HepG2 (cell line): ENCODE results near the gene USP5. TPM values are rescaled to one million over a fixed set of nuclear protein-coding genes. Genes with fewer than 3 reads are reported as not detected.

Source experiments
- ARID2 ChIP-seq: sonication (generic); formaldehyde crosslinking; IDR thresholded peaks from 2 replicates; pipeline ENCODE4 v1.8.1; 2022; ENCODE audit warnings: mild to moderate bottlenecking, missing genetic modification reagents, borderline replicate concordance
- CAMTA2 ChIP-seq: sonication (generic); formaldehyde crosslinking; IDR thresholded peaks from 2 replicates; pipeline ENCODE4 v1.4.0; 2020; ENCODE audit warnings: mild to moderate bottlenecking, missing genetic modification reagents, borderline replicate concordance
- SMYD3 ChIP-seq: sonication (generic); formaldehyde crosslinking; IDR thresholded peaks from 2 replicates; pipeline ENCODE4 v1.8.1; 2023; ENCODE audit warnings: mild to moderate bottlenecking, missing genetic modification reagents
- ZNF337 ChIP-seq: sonication (generic); formaldehyde crosslinking; IDR thresholded peaks from 2 replicates; pipeline ENCODE4 v1.5.1; 2020; ENCODE audit warnings: missing genetic modification reagents, low read depth, mild to moderate bottlenecking, borderline replicate concordance
- ZNF547 ChIP-seq: sonication (generic); formaldehyde crosslinking; IDR thresholded peaks from 2 replicates; pipeline ENCODE4 v1.5.1; 2020; ENCODE audit warnings: mild to moderate bottlenecking, missing genetic modification reagents
- ZNF644 ChIP-seq: IDR thresholded peaks from 2 replicates; pipeline ENCODE4 v1.6.1; 2016; ENCODE audit warnings: low read depth
- ZSCAN25 ChIP-seq: sonication (generic); formaldehyde crosslinking; IDR thresholded peaks from 2 replicates; pipeline ENCODE4 v1.8.0; 2022; ENCODE audit warnings: mild to moderate bottlenecking, missing genetic modification reagents
- polyA plus RNA-seq, 8 experiments: library from polyadenylated mRNA; depleted of rRNA in 3 of 8; stranded (reverse) in 7 of 8; unstranded in 1 of 8; fragments of >200 nt; fragmentation: Illumina TruSeq in 4 of 8; extraction: Trizol in 4 of 8; gene quantifications; 2 replicates each; pipeline versions ENCODE4 v1.2.1 to v1.2.3, GENCODE V29; 2011 to 2016; ENCODE audit warnings: low read depth in 4 of 8, missing spikeins in 1 of 8, mixed read lengths in 1 of 8; ENCODE audit not compliant: insufficient read depth in 1 of 8
- total RNA-seq, 5 experiments: library from RNA; depleted of rRNA; stranded (reverse); fragments of >200 nt; fragmentation: Illumina TruSeq; extraction: Trizol; gene quantifications; 2 replicates each; pipeline ENCODE4 v1.2.3, GENCODE V29; 2016; ENCODE audit warnings: low read depth in 1 of 5
- TF ChIP-seq, protein P1 (sequence below): sonication (generic); formaldehyde crosslinking; conservative IDR thresholded peaks from 2 replicates; pipeline ENCODE4 v1.8.0; 2022; ENCODE audit warnings: mild to moderate bottlenecking, moderate library complexity, missing genetic modification reagents
- TF ChIP-seq, protein P2 (sequence below): sonication (generic); formaldehyde crosslinking; IDR thresholded peaks from 2 replicates; pipeline ENCODE4 v1.5.1; 2020; ENCODE audit warnings: mild to moderate bottlenecking, missing genetic modification reagents, moderate library complexity
- TF ChIP-seq, protein P3 (sequence below): sonication (generic); formaldehyde crosslinking; conservative IDR thresholded peaks from 2 replicates; pipeline ENCODE4 v1.8.0; 2022; ENCODE audit warnings: missing genetic modification reagents
- TF ChIP-seq, protein P4 (sequence below): sonication (generic); formaldehyde crosslinking; IDR thresholded peaks from 2 replicates; pipeline ENCODE4 v1.4.0; 2020; ENCODE audit warnings: missing genetic modification reagents, mild to moderate bottlenecking, borderline replicate concordance
- TF ChIP-seq, protein P5 (sequence below): sonication (generic); formaldehyde crosslinking; conservative IDR thresholded peaks from 2 replicates; pipeline ENCODE4 v1.8.0; 2022; ENCODE audit warnings: low read depth, missing genetic modification reagents

USP5 gene
- total and polyA plus RNA-seq, 2 of the 13 experiments (the other 11 are each of a cell fraction or from before 2014, with no cell fraction given), result 39.6 to 56.0 TPM

DNA sequence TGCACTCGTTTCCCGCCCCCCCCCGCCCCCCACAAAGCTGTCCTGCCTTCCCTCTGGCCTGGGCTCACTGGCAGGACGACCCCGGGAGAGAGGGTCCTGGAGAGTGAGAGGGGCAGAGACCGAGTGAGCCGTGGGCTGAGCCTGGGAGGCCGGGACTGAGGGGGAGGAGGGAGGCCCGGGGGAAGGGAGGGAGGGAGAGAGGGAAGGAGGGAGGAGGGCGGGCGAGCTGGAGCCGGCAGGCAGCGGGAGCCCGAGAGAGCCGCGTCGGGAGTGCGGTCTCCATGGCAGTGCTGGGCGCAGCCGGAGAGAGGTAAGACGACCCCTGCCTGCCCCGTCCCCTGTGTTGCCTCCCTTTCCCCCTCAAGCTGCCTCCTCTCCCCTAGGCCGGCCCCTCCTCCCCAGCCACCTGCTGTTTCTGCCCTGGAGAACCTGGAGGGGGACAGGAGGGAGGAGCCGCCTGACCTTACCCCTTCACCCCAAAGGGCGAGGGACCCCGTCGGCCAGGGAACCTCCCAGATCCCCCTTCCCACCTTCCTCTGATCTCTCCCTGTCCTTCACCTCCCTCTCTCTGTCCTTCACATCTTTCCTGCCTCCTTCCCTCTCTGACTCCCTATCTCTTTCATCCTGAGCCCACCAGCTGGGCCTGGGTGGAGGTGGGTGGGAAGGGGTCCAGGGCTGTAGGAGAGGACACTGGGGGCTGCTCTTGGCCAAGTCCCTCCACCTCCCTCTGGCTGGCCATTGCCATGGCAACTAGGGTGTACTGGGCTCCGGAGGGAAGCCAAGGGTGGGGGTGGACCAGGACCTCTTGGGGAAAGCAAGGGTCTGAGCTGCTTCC is 30.1 kb upstream of the USP5 start, which contains the start of gene GPR162 (continued):
- TF ChIP-seq, protein P1, sequence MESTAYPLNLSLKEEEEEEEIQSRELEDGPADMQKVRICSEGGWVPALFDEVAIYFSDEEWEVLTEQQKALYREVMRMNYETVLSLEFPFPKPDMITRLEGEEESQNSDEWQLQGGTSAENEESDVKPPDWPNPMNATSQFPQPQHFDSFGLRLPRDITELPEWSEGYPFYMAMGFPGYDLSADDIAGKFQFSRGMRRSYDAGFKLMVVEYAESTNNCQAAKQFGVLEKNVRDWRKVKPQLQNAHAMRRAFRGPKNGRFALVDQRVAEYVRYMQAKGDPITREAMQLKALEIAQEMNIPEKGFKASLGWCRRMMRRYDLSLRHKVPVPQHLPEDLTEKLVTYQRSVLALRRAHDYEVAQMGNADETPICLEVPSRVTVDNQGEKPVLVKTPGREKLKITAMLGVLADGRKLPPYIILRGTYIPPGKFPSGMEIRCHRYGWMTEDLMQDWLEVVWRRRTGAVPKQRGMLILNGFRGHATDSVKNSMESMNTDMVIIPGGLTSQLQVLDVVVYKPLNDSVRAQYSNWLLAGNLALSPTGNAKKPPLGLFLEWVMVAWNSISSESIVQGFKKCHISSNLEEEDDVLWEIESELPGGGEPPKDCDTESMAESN (CRISPR knock-in tag), result no peak
- TF ChIP-seq CAMTA2 (CRISPR knock-in tag) (no peak), ARID2 (CRISPR knock-in tag) (no peak), ZSCAN25 (CRISPR knock-in tag) (peak; percentile 78; the same call in 1 of the 2 replicates), ZNF644 (CRISPR knock-in tag) (no peak), SMYD3 (CRISPR knock-in tag) (no peak), ZNF337 (CRISPR knock-in tag) (no peak), ZNF547 (CRISPR knock-in tag) (0 out of 2 replicates have a peak, but pooled peaks have one; percentile 40)
- TF ChIP-seq, protein P2, sequence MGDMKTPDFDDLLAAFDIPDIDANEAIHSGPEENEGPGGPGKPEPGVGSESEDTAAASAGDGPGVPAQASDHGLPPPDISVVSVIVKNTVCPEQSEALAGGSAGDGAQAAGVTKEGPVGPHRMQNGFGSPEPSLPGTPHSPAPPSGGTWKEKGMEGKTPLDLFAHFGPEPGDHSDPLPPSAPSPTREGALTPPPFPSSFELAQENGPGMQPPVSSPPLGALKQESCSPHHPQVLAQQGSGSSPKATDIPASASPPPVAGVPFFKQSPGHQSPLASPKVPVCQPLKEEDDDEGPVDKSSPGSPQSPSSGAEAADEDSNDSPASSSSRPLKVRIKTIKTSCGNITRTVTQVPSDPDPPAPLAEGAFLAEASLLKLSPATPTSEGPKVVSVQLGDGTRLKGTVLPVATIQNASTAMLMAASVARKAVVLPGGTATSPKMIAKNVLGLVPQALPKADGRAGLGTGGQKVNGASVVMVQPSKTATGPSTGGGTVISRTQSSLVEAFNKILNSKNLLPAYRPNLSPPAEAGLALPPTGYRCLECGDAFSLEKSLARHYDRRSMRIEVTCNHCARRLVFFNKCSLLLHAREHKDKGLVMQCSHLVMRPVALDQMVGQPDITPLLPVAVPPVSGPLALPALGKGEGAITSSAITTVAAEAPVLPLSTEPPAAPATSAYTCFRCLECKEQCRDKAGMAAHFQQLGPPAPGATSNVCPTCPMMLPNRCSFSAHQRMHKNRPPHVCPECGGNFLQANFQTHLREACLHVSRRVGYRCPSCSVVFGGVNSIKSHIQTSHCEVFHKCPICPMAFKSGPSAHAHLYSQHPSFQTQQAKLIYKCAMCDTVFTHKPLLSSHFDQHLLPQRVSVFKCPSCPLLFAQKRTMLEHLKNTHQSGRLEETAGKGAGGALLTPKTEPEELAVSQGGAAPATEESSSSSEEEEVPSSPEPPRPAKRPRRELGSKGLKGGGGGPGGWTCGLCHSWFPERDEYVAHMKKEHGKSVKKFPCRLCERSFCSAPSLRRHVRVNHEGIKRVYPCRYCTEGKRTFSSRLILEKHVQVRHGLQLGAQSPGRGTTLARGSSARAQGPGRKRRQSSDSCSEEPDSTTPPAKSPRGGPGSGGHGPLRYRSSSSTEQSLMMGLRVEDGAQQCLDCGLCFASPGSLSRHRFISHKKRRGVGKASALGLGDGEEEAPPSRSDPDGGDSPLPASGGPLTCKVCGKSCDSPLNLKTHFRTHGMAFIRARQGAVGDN (CRISPR knock-in tag), result peak; percentile 40
- TF ChIP-seq, protein P3, sequence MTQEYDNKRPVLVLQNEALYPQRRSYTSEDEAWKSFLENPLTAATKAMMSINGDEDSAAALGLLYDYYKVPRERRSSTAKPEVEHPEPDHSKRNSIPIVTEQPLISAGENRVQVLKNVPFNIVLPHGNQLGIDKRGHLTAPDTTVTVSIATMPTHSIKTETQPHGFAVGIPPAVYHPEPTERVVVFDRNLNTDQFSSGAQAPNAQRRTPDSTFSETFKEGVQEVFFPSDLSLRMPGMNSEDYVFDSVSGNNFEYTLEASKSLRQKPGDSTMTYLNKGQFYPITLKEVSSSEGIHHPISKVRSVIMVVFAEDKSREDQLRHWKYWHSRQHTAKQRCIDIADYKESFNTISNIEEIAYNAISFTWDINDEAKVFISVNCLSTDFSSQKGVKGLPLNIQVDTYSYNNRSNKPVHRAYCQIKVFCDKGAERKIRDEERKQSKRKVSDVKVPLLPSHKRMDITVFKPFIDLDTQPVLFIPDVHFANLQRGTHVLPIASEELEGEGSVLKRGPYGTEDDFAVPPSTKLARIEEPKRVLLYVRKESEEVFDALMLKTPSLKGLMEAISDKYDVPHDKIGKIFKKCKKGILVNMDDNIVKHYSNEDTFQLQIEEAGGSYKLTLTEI, result no peak
- TF ChIP-seq, protein P4, sequence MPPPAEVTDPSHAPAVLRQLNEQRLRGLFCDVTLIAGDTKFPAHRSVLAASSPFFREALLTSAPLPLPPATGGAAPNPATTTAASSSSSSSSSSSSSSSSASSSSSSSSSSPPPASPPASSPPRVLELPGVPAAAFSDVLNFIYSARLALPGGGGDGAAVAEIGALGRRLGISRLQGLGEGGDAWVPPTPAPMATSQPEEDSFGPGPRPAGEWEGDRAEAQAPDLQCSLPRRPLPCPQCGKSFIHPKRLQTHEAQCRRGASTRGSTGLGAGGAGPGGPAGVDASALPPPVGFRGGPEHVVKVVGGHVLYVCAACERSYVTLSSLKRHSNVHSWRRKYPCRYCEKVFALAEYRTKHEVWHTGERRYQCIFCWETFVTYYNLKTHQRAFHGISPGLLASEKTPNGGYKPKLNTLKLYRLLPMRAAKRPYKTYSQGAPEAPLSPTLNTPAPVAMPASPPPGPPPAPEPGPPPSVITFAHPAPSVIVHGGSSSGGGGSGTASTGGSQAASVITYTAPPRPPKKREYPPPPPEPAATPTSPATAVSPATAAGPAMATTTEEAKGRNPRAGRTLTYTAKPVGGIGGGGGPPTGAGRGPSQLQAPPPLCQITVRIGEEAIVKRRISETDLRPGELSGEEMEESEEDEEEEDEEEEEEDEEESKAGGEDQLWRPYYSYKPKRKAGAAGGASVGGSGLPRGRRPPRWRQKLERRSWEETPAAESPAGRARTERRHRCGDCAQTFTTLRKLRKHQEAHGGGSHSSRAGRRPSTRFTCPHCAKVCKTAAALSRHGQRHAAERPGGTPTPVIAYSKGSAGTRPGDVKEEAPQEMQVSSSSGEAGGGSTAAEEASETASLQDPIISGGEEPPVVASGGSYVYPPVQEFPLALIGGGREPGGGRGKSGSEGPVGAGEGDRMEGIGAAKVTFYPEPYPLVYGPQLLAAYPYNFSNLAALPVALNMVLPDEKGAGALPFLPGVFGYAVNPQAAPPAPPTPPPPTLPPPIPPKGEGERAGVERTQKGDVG (CRISPR knock-in tag), result no peak
- TF ChIP-seq, protein P5, sequence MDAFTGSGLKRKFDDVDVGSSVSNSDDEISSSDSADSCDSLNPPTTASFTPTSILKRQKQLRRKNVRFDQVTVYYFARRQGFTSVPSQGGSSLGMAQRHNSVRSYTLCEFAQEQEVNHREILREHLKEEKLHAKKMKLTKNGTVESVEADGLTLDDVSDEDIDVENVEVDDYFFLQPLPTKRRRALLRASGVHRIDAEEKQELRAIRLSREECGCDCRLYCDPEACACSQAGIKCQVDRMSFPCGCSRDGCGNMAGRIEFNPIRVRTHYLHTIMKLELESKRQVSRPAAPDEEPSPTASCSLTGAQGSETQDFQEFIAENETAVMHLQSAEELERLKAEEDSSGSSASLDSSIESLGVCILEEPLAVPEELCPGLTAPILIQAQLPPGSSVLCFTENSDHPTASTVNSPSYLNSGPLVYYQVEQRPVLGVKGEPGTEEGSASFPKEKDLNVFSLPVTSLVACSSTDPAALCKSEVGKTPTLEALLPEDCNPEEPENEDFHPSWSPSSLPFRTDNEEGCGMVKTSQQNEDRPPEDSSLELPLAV (CRISPR knock-in tag), result no peak
